ENCODE data around the gene RYR2. TPM values are rescaled to one million over a fixed set of nuclear protein-coding genes. Genes with fewer than 3 reads are reported as not detected.

Gene RYR2
- total and polyA plus RNA-seq, 4 donors: 2.6 to 128 (median 17.7) TPM

GRCh38 chr1:237084341-237085077, 42.5 kb downstream of the RYR2 start:
- Histone ChIP-seq H3K27me3 (ENCODE audit: control insufficient read depth in 1 of 2, insufficient read depth in 2 of 2, low read length in 1 of 2) (no peaks in the 10 kb centered on the region), H3K36me3 (ENCODE audit: control insufficient read depth in 1 of 2, insufficient read depth in 2 of 2, low read length in 1 of 2) (peaks cover 0 to 3% of the 10 kb centered on the region in 2 donors), H3K9me3 (ENCODE audit: control insufficient read depth, low read length) (no peaks in the 10 kb centered on the region), H3K4me1 (ENCODE audit: control insufficient read depth in 1 of 2, insufficient read depth in 2 of 2, low read length in 2 of 2) (peaks cover 0 to 2% of the 10 kb centered on the region in 2 donors), H3K4me3 (ENCODE audit: low read length in 2 of 2) (no peak overlapping the region), H3K27ac (ENCODE audit: low read depth in 1 of 2, low read length in 2 of 2) (no peak overlapping the region)
- WGBS, 2 donors: 81 to 86% methylated on average over 11 of the region's 11 CpGs
- ATAC-seq (ENCODE audit: low FRiP score): no peak
- intact Hi-C loops (cut with DNase I): no loop called here
- no peak for DNase-seq

GRCh38 chr1:237091691-237092090, 49.7 kb downstream of the RYR2 start:
- H3K4me1 ChIP-seq (ENCODE audit: control insufficient read depth in 1 of 2, insufficient read depth in 2 of 2, low read length in 2 of 2): peaks cover 0 to 2% of the 10 kb centered on the region in 2 donors
- no peaks in the 10 kb centered on the region for H3K36me3 ChIP-seq (ENCODE audit: control insufficient read depth in 1 of 2, insufficient read depth in 2 of 2, low read length in 1 of 2)
- no peaks in the 10 kb centered on the region for H3K27me3 ChIP-seq (ENCODE audit: control insufficient read depth in 1 of 2, insufficient read depth in 2 of 2, low read length in 1 of 2)
- no peak overlapping the region for H3K27ac ChIP-seq (ENCODE audit: low read depth in 1 of 2, low read length in 2 of 2)
- H3K9me3 ChIP-seq (ENCODE audit: control insufficient read depth, low read length): no peaks in the 10 kb centered on the region
- DNase-seq (no peak), ATAC-seq (ENCODE audit: low FRiP score) (no peak)
- intact Hi-C loops (cut with DNase I): no loop called here
- 96% methylated on average over 3 of the region's 3 CpGs for WGBS, 2 donors
- no peak overlapping the region for H3K4me3 ChIP-seq (ENCODE audit: low read length in 2 of 2)

- Histone ChIP-seq H3K4me3 (ENCODE audit: low read length in 2 of 2) (no peak overlapping the region), H3K9me3 (ENCODE audit: control insufficient read depth, low read length) (no peaks in the 10 kb centered on the region), H3K27me3 (ENCODE audit: control insufficient read depth in 1 of 2, insufficient read depth in 2 of 2, low read length in 1 of 2) (no peaks in the 10 kb centered on the region), H3K27ac (ENCODE audit: low read depth in 1 of 2, low read length in 2 of 2) (no peak overlapping the region), H3K36me3 (ENCODE audit: control insufficient read depth in 1 of 2, insufficient read depth in 2 of 2, low read length in 1 of 2) (no peaks in the 10 kb centered on the region), H3K4me1 (ENCODE audit: control insufficient read depth in 1 of 2, insufficient read depth in 2 of 2, low read length in 2 of 2) (peaks cover 0 to 2% of the 10 kb centered on the region in 2 donors)
- DNase-seq (no peak), ATAC-seq (ENCODE audit: low FRiP score) (no peak)
- intact Hi-C loops (cut with DNase I): no loop called here
- 90 to 92% methylated on average over 12 of the region's 12 CpGs for WGBS, 2 donors
Observed at GRCh38 chr1:237093691-237094090, 51.7 kb downstream of the RYR2 start.

- H3K4me3 ChIP-seq (ENCODE audit: low read length in 2 of 2): no peak overlapping the region
- no peak for ATAC-seq (ENCODE audit: low FRiP score)
- H3K27ac ChIP-seq (ENCODE audit: low read depth in 1 of 2, low read length in 2 of 2): no peak overlapping the region
- DNase-seq: no peak
- H3K4me1 ChIP-seq (ENCODE audit: control insufficient read depth in 1 of 2, insufficient read depth in 2 of 2, low read length in 2 of 2): peaks cover 0 to 2% of the 10 kb centered on the region in 2 donors
- 69 to 70% methylated on average over 3 of the region's 3 CpGs for WGBS, 2 donors
- H3K27me3 ChIP-seq (ENCODE audit: control insufficient read depth in 1 of 2, insufficient read depth in 2 of 2, low read length in 1 of 2): no peaks in the 10 kb centered on the region
- intact Hi-C loops (cut with DNase I): no loop called here
- no peaks in the 10 kb centered on the region for H3K9me3 ChIP-seq (ENCODE audit: control insufficient read depth, low read length)
- H3K36me3 ChIP-seq (ENCODE audit: control insufficient read depth in 1 of 2, insufficient read depth in 2 of 2, low read length in 1 of 2): no peaks in the 10 kb centered on the region
Observed at GRCh38 chr1:237098541-237098940, 56.6 kb downstream of the RYR2 start.

GRCh38 chr1:237103021-237103420, 61.0 kb downstream of the RYR2 start:
- WGBS, 2 donors: 96 to 97% methylated on average over 5 of the region's 5 CpGs
- H3K36me3 ChIP-seq (ENCODE audit: control insufficient read depth in 1 of 2, insufficient read depth in 2 of 2, low read length in 1 of 2): no peaks in the 10 kb centered on the region
- no peaks in the 10 kb centered on the region for H3K27me3 ChIP-seq (ENCODE audit: control insufficient read depth in 1 of 2, insufficient read depth in 2 of 2, low read length in 1 of 2)
- no peaks in the 10 kb centered on the region for H3K4me1 ChIP-seq (ENCODE audit: control insufficient read depth in 1 of 2, insufficient read depth in 2 of 2, low read length in 2 of 2)
- intact Hi-C loops (cut with DNase I): no loop called here
- H3K27ac ChIP-seq (ENCODE audit: low read depth in 1 of 2, low read length in 2 of 2): no peak overlapping the region
- ATAC-seq (ENCODE audit: low FRiP score) (no peak), DNase-seq (no peak)
- no peak overlapping the region for H3K4me3 ChIP-seq (ENCODE audit: low read length in 2 of 2)
- no peaks in the 10 kb centered on the region for H3K9me3 ChIP-seq (ENCODE audit: control insufficient read depth, low read length)

- H3K4me1 ChIP-seq (ENCODE audit: control insufficient read depth in 1 of 2, insufficient read depth in 2 of 2, low read length in 2 of 2): no peaks in the 10 kb centered on the region
- intact Hi-C loops (cut with DNase I): no loop called here
- 90 to 94% methylated on average over 9 of the region's 9 CpGs for WGBS, 2 donors
- no peaks in the 10 kb centered on the region for H3K36me3 ChIP-seq (ENCODE audit: control insufficient read depth in 1 of 2, insufficient read depth in 2 of 2, low read length in 1 of 2)
- H3K27me3 ChIP-seq (ENCODE audit: control insufficient read depth in 1 of 2, insufficient read depth in 2 of 2, low read length in 1 of 2): no peaks in the 10 kb centered on the region
- H3K27ac ChIP-seq (ENCODE audit: low read depth in 1 of 2, low read length in 2 of 2): no peak overlapping the region
- H3K9me3 ChIP-seq (ENCODE audit: control insufficient read depth, low read length): no peaks in the 10 kb centered on the region
- DNase-seq (no peak), ATAC-seq (ENCODE audit: low FRiP score) (no peak)
- no peak overlapping the region for H3K4me3 ChIP-seq (ENCODE audit: low read length in 2 of 2)
Observed at GRCh38 chr1:237104096-237104495, 62.1 kb downstream of the RYR2 start.

- Histone ChIP-seq H3K27me3 (ENCODE audit: control insufficient read depth in 1 of 2, insufficient read depth in 2 of 2, low read length in 1 of 2) (no peaks in the 10 kb centered on the region), H3K9me3 (ENCODE audit: control insufficient read depth, low read length) (no peaks in the 10 kb centered on the region), H3K4me1 (ENCODE audit: control insufficient read depth in 1 of 2, insufficient read depth in 2 of 2, low read length in 2 of 2) (no peaks in the 10 kb centered on the region), H3K36me3 (ENCODE audit: control insufficient read depth in 1 of 2, insufficient read depth in 2 of 2, low read length in 1 of 2) (no peaks in the 10 kb centered on the region), H3K27ac (ENCODE audit: low read depth in 1 of 2, low read length in 2 of 2) (no peak overlapping the region), H3K4me3 (ENCODE audit: low read length in 2 of 2) (no peak overlapping the region)
- intact Hi-C loops (cut with DNase I): no loop called here
- WGBS, 2 donors: 80% methylated on average over 5 of the region's 5 CpGs
- DNase-seq: no peak
- ATAC-seq (ENCODE audit: low FRiP score): no peak
Observed at GRCh38 chr1:237105826-237106225, 63.8 kb downstream of the RYR2 start.

- Histone ChIP-seq H3K36me3 (ENCODE audit: control insufficient read depth in 1 of 2, insufficient read depth in 2 of 2, low read length in 1 of 2) (no peaks in the 10 kb centered on the region), H3K4me1 (ENCODE audit: control insufficient read depth in 1 of 2, insufficient read depth in 2 of 2, low read length in 2 of 2) (no peaks in the 10 kb centered on the region), H3K9me3 (ENCODE audit: control insufficient read depth, low read length) (no peaks in the 10 kb centered on the region), H3K27ac (ENCODE audit: low read depth in 1 of 2, low read length in 2 of 2) (no peak overlapping the region), H3K4me3 (ENCODE audit: low read length in 2 of 2) (no peak overlapping the region), H3K27me3 (ENCODE audit: control insufficient read depth in 1 of 2, insufficient read depth in 2 of 2, low read length in 1 of 2) (no peaks in the 10 kb centered on the region)
- 65 to 79% methylated on average over 8 of the region's 8 CpGs for WGBS, 2 donors
- ATAC-seq (ENCODE audit: low FRiP score) (no peak), DNase-seq (no peak)
- intact Hi-C loops (cut with DNase I): no loop called here
Observed at GRCh38 chr1:237108297-237109040, 66.5 kb downstream of the RYR2 start.

GRCh38 chr1:237111807-237112206, 69.8 kb downstream of the RYR2 start:
- no peaks in the 10 kb centered on the region for H3K9me3 ChIP-seq (ENCODE audit: control insufficient read depth, low read length)
- 49 to 73% methylated on average over 2 of the region's 2 CpGs for WGBS, 2 donors
- DNase-seq (no peak), ATAC-seq (ENCODE audit: low FRiP score) (no peak)
- H3K27me3 ChIP-seq (ENCODE audit: control insufficient read depth in 1 of 2, insufficient read depth in 2 of 2, low read length in 1 of 2): no peaks in the 10 kb centered on the region
- no peak overlapping the region for H3K27ac ChIP-seq (ENCODE audit: low read depth in 1 of 2, low read length in 2 of 2)
- no peaks in the 10 kb centered on the region for H3K36me3 ChIP-seq (ENCODE audit: control insufficient read depth in 1 of 2, insufficient read depth in 2 of 2, low read length in 1 of 2)
- intact Hi-C loops (cut with DNase I): no loop called here
- no peaks in the 10 kb centered on the region for H3K4me1 ChIP-seq (ENCODE audit: control insufficient read depth in 1 of 2, insufficient read depth in 2 of 2, low read length in 2 of 2)
- no peak overlapping the region for H3K4me3 ChIP-seq (ENCODE audit: low read length in 2 of 2)
